GM21619 (cell line): ENCODE results near the gene ARHGAP24.
"Not testable (repeated sequence)": the region's sequence is repeated elsewhere in the genome, so short reads cannot be mapped to it uniquely, and the experiment has no call there.

Experiments
- ATAC-seq: cut with Tn5 transposase; IDR thresholded peaks from one replicate; pipeline ENCODE4 v1.9.1; 2021; ENCODE audit not compliant: unreplicated experiment

The ARHGAP24 gene

DNA sequence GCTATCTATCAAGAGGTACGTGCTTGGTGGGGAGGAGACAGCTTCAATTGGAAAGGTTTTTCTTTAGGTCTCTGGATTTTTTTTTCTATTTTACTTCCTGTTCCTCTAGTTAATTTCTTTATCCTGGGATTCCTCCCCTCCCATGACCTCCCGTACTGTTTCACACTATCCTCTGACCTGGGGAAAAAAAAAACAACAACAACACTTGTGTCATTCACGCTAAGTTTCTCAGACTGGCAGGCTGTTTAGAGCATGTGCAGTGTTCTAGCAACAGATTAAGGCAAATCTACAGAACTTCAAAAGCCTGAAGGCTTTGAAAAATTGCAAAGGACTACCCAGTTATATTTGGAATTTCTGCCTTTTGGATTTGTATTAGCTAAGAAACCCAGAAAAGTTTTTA lies 358.4 kb downstream of the ARHGAP24 start:
- ATAC-seq = no peak

DNA sequence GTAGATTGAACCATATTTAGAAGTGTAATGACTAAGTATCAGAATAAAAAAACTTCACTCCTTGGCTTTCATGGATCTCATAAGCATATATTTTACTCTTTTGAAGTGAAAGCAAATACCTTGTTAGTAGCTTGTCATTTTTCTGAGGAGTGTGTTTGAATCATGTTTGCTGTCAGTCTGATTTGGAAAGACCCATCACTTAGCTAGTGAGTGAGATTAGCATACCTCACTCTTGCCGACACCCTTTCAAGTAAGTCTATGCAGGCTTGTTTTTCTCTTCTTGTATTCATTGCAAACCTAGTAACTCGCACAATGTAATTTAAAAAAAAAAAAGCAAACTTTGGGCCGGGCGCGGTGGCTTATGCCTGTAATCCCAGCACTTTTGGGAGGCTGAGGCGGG lies 360.0 kb downstream of the ARHGAP24 start:
- ATAC-seq = no peak

DNA sequence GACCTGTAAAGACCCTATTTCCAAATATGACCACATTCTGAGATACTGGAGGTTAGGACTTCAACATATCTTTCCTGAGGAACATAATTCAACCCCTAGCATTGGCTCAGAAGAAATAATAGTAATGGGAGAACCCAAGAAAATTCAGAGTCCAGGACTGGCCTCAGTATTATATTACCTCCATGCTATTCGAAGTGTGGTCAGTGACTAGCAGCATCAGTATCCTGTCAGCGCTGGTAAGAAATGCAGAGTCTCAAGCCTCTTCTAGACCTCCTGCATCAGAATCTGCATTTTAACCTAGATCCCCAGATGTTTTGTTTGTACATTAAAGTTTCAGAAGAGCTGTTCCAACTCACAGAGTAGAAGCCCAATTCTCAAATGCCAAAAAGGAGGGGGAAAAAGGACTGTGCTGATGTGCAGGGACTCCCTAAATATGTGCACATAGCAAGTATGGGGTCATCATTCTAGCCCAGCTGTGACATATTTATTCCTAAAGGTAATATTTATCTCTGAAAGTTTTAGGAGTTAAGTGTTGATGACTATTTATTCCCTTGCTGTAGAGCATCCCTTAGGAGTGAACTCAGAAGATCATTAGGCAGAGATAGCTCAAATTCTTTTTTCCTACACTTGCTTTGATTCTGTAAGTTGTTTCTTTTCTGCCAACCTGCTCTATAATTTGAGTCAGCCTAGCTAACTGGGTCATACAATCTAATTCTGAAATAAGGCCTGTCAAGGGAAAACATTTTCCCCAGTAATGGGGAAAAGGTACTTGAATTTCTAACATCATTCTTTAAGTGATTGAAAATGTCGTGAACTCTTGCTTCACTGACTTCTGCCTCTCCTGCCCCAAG lies 361.9 kb downstream of the ARHGAP24 start:
- ATAC-seq = no peak

DNA sequence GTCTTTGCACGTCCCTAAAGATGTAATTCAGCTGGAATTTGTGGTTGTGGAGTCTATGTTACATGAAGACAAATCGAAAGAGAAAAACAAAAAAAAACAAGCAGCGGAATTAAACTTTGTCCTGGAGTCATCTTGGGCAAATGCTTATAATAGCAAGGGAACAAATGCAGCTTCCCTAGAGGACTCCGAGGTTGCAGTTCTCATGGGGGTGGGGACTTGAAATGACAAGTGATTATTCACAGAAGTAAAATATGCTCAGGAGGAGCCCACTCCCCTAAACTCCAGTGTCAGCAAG lies 362.4 kb downstream of the ARHGAP24 start:
- no peak for ATAC-seq

DNA sequence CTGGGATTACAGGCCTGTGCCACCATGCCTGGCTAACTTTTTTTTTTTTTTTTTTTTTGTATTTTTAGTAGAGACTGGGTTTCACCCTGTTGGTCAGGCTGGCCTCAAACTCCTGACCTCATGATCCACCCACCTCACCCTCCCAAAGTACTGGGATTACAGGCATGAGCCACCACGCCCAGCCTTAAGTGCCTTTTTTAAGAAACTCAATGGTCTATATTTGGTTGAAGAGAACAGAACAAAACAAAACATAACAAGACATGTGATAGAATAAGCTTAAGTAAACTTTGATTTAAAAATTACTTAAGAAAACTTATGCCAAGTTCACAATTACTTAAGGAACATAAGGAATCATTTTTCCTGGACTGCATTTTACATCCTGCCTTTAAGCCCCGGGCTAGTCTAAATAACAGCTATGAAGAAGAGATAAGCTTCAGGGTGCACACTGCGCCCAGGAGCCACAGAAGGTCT lies 365.1 kb downstream of the ARHGAP24 start:
- not testable (repeated sequence) for ATAC-seq

DNA sequence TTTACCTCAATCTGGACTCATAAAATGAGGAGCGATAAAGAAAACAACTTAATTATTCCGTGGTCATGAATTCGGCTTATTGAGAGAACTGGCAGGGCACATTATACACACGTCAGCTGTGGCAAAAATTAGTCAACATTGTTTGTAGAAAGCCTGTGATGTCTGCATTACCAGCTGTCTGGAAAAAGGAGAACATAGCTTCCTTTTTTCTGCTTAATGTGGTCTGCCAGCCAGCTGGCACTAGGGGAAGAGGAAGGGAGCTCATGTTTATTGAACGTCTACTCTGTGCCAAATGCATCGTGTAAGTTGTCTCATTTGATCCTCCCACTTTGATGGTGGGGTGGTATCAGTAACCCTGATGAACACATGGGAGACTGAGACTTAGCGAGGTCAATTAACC lies 367.6 kb downstream of the ARHGAP24 start:
- ATAC-seq = no peak

DNA sequence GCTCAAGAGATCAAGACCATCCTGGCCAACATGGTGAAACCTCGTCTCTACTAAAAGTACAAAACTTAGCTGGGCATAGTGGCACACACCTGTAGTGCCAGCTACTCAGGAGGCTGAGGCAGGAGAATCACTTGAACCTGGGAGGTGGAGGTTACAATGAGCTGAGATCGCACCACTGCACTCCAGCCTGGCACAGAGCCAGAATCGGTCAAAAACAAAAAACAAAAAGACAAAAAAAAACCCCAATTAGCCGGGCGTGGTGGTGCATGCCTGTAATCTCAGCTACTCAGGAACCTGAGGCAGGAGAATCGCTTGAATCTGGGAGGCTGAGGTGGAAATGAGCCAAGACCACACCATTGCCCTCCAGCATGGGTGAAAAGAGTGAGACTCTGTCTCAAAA lies 378.8 kb downstream of the ARHGAP24 start:
- ATAC-seq = not testable (repeated sequence)

DNA sequence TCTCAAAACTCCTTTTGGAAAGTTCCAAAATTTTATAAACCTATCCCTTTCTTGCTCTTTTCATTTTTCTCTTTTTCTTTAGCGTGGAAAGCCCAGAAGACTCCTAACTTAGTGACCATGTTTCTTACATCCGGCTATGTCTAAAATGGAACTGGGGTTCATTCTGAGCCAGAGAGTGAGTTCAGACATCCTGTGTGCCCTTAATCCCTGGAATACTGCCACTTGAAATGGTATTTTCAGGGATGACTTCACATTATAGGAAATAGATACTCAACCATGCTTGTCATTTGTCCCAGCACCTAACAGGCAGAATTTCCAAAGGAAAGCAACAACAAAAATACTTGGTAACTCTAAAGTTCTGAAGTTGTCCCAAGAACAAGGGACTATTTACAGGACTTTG lies 379.6 kb downstream of the ARHGAP24 start:
- no peak for ATAC-seq

DNA sequence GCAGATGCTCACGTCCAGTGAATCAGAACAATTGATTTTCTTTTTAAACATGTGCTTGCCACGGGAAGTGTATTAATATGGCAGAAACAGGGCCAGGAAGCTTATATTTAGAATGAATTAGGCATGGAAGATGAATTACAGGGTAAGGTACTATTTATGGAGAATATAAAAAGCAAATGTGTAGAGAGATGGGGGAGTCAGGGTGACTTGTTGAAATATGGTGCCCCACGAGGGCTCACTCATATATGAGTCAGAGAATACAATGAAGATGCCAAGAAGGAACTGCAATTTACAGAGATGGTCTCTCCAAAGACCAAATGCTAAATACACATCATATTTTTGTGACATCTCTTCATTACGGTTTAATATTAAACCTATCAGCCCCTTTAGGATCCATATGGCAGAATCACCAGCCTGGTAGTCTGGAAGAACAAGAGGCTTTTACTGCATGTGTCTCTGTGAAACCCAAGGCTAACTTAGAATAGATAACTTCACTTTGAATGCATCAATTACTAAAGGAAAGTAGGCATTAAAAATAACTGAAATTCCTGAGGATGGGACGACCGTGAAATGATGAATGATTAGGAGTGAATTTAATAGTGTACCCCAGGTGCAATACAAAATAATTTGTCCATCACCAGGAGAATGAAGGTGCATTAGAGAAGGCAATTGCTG lies 385.3 kb downstream of the ARHGAP24 start:
- ATAC-seq = no peak

DNA sequence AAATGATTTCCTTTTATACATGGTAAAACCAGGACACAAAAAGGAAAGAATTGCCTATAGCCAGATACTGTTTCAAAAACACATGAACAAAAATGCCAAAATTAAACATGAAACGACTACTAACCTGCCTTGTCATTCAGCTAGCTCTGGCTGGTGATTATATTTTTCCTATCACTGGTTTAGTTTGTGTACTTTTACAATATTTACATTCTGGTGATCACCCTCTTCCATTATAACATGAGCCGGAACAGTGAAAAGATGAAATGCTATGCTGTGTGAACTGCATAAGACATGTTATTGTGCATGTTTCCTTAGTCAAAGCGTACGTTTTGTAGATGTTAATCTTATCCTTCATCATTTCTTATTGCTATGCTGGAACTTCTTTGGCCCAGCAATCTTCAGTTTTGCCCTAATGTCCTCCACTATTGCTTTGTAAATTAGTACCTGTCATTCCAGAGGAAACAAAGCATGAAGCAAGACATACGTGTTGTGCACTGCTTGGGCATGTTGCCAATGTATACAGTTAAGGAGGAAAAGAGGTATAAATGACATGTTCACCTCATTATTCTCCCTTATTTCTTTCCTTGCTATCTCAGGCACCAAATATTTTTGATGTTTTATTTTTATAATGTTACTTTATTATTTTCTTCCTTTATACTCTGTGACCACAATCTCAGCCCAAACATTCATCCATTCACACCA lies 386.3 kb downstream of the ARHGAP24 start:
- no peak for ATAC-seq

DNA sequence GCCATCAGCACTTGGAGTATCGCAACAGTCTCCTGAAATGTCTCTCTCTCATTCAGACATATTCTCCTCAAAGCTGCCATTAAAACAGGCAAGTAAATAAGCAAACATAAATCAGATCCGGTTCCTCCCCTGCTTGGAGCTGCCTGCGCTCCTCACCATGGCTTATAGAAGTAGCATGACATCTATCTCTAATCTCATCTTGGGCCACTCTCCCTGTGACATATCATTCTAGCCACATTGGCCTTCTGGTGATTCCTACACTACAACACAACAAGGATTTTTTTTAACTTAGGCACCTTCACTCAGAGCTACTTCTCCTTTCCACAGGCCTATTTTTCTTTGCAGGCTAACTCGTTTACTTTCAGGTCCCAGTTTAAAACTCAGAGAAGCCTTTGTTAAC lies 387.9 kb downstream of the ARHGAP24 start:
- no peak for ATAC-seq

DNA sequence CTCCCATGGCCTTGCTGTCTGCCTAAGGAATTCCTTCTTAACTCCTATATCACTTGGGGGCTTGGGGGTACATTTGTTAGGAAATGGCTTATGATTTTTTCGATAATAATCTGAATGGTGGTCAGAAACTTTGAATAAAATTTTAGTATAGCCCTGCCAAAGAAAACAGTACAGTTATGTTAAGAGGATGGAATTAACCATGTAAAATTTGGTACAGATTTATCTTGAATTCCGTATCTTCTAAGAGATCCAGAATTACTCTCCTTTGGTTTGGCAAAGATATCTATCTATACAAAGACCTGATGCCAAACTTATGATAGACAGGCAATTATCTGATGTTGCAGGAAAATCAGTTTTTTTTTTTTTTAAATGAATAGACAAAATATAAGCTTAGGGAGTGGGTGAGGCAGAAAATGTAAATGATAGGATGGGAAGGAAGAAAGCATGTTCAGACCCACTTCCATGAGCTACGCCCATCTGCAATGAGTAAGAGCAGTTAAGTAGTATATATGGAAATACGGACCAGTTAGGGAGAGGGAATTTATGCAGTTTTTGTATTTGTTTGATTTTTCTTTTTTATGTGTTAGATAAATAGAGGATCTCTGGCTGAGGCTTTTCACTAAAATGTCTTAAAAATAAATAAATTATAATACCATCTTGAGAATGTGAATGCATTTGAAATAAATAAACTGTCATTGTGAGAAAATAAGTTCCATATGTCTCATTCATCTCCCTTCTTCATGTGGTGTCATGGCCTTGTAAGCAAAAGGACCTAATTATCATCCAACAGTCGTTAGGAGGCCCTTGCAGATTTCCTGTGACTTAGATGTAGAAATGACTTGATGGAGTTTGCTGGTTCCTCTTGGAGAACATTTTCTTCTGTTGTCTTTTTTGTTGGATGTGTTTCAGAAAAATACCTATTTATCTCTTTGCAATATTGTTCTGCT lies 389.6 kb downstream of the ARHGAP24 start:
- ATAC-seq = no peak

DNA sequence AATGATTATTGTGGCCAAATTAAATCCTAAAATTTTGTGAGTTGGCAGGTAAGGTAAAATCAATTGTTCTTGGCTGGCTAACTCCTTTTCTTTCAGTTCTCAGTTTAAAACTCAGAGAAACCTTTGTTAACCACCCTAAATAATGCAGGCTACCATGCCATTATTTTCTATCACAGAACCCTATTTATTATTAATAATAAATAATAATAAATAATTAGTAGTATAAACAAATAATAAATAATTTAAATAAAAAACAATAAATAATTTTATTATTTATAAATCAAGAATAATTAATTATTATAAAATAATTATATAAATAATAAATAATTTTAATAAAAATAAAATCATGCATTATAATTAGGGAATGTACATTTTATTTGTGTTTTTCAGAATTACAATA lies 390.3 kb downstream of the ARHGAP24 start:
- ATAC-seq = no peak

DNA sequence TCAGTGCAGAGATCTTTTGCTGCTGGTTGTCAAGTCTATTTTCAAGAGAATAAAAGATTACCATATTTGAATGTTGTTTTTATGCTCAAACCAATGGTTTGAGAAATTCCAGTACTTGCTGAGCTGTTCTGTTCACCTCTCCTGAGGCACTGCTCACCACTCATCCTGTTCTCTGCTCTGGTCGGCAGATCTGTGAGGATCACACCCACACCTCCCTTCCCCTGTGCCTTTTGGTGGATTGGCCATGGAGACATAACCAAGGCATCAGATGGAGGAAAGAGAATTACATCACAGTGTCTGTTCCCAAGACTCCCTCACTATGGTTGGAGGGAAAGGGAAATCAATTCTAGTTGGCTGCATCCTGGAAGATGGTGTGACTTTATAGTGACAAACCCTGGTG lies 391.6 kb downstream of the ARHGAP24 start:
- no peak for ATAC-seq

DNA sequence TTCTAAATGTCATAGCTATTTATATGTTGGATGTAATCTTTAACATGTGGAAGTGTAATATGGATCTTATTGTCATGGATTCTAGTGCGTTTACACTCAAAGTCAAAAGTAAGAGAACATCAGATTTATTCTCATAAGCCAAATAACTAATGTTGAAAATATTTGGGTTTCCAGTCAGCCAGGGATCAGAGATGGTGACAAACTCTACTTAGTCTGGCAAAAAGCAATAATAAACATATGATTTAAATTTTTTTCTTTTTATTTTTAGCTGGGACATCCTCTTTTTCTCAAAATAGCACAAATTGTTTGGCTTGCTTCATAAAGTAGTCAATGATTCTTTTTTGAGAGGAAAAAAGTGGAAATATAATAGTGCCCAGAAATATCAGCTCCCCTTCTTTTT lies 392.3 kb downstream of the ARHGAP24 start:
- ATAC-seq = no peak

DNA sequence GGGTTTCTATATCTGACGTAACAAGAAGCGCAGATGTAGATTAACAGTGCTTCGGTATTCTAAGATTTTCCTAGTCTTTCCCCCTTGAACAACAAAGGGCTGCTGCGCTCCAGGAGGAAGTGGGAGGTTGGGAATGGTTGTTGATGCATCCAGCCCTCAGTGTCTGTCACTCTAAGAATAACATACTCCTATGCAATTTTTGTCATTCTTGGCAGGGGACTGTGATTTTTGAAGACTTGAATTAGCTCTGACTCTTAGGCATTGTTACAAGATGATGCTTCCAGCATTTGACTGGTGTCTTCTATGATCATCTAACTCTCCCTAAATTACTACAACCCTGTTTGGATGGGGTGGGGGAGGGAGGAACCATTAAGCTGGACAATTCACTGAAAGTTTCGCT lies 394.2 kb downstream of the ARHGAP24 start:
- no peak for ATAC-seq

DNA sequence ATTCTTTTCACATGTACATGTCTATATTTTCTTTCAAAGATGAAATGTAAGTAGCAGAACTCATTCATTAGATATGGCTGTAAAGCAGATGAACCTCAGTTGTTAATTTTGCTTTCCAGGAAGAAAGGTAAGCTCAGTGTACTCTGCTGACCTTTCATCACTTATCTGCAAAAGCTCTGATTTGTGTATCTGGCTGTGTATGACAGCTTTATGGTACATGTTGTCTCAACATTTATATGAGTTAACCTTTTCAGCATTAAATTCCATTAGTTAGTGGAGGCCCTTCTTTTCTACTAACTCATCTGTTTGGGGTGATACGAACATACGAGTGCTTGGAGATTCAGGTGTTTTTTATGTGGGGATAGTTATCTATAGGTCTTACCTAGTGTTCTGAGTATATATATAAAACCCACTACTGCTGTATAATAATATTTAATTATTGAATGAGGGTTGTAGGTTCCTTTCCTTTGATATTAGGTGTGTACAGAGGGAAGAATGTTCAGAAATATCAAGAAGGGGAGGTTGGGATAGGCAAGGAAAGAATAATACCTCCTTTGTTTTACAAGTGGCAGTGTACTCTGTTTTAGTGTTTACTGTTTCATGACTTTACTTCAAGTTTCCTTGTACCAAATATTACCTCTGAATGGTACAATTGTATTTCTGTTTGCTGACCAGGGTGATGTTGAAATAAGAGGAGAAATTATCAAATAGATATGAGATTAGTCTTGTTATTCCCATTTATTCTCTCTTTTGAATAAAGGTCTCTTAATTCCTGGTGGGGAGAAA lies 395.5 kb downstream of the ARHGAP24 start:
- no peak for ATAC-seq

DNA sequence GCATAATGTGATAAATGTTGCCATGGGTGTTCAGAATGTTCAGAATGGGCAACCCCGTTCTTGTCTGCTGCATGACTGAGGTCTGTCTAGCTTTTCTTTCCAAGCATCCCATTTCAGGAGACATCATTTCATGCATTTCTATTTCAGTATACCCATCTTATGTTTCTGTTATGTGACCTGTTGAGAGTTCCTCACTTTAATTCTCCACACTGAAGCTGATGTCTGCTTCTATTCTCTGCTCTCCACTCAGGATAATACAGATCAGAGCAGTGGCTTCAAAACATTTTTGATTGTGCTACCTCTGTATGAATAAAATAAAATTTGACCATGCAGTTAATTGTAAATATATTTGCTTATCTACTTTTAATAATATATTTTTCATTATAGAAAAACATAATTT lies 398.6 kb downstream of the ARHGAP24 start:
- ATAC-seq = no peak

DNA sequence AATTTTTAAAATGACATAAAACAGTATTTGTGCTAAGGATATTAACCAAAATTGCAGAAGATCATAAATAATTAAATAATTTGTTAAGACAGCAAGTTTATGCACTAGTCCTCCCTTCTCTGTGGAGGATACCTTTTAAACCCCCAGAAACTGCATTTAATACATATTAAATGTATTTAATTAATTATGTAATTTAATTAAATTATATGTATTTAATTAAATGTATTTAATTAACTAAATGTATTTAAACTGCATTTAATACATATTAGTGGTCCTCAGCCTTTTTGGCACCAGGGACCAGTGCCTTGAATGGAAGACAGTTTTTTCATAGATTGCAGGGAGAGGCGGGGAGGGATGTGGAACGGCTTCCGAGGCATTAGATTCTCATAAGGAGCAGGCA lies 404.6 kb downstream of the ARHGAP24 start:
- ATAC-seq = no peak

DNA sequence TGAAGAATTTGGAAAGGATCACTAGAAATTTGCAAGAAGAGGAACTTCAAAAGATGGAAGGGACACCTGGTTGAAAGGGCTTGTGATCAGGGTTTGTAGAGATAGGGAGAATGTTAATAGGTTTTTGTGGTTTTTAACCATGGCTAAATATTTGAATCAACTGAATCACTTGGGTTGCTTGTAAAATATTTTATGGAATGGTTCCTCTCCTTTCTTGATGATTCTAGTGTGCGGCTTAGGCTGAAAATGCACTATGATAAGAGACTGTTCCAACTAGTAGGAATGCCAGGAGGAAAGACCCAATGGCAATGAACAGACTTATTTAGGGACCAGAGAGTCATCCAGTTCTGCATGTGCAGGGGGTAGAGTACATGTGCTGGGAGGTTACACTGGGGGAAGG lies 408.2 kb downstream of the ARHGAP24 start:
- no peak for ATAC-seq
